Prostate gland (tissue), 2 donors: ENCODE data around the gene MR1.

Source experiments
- CTCF ChIP-seq, 4 experiments: fragments of 200-600 bp in 2 of 4; fragments of 450-650 bp in 2 of 4; sonication (generic) in 2 of 4; IDR thresholded peaks; 1 replicate in 3 of 4; 2 replicates in 1 of 4; pipeline ENCODE4 v1.5.1; 2016 to 2019; ENCODE audit warnings: antibody characterized with exemption in 4 of 4, mild to moderate bottlenecking in 2 of 4, moderate library complexity in 2 of 4
- POLR2A ChIP-seq: fragments of 450-650 bp; IDR thresholded peaks from one replicate; pipeline ENCODE4 v1.6.1; 2016; ENCODE audit warnings: antibody characterized with exemption, mild to moderate bottlenecking
- POLR2AphosphoS5 ChIP-seq: sonication (generic); formaldehyde crosslinking; IDR thresholded peaks from one replicate; pipeline ENCODE4 v1.6.1; 2017; ENCODE audit warnings: antibody characterized with exemption

GRCh38 chr1:181013144-181013543 lies 20.6 kb upstream of the MR1 start:
- TF ChIP-seq CTCF (IDR thresholded peaks at IDR 0.05) (no peak), POLR2A (no peak), POLR2AphosphoS5 (no peak)
